Activated CD4-positive, alpha-beta T cell treated with anti-CD3 and anti-CD28 coated beads, Interleukin-2, amount 50 U/mL, for 4 hours (primary cell): ENCODE measurements around the gene EXT2.

ENCODE experiments used
- DNase-seq, 2 experiments: peaks; one replicate each; pipeline ENCODE4 v3.0.0-alpha.2; 2020

The EXT2 gene

GRCh38 chr11:44136176-44136945 lies 40.9 kb downstream of the EXT2 start:
- no peak for DNase-seq

GRCh38 chr11:44137057-44137456 lies 41.6 kb downstream of the EXT2 start:
- DNase-seq, result no peak

- DNase-seq, result no peak
Observed at GRCh38 chr11:44138286-44138685, 42.8 kb downstream of the EXT2 start.

- DNase-seq, result no peak
Observed at GRCh38 chr11:44138980-44139379, 43.5 kb downstream of the EXT2 start.

GRCh38 chr11:44139565-44140330 lies 44.3 kb downstream of the EXT2 start:
- DNase-seq, result no peak

- DNase-seq, result no peak
Observed at GRCh38 chr11:44140372-44140771, 44.9 kb downstream of the EXT2 start.

GRCh38 chr11:44140805-44141204 lies 45.3 kb downstream of the EXT2 start:
- no peak for DNase-seq

GRCh38 chr11:44143987-44144909 lies 48.8 kb downstream of the EXT2 start:
- DNase-seq, result no peak

- no peak for DNase-seq
Observed at GRCh38 chr11:44145011-44145775, 49.7 kb downstream of the EXT2 start.

GRCh38 chr11:44146931-44147330 lies 51.5 kb downstream of the EXT2 start:
- DNase-seq, result no peak

GRCh38 chr11:44147751-44148150 lies 52.3 kb downstream of the EXT2 start:
- DNase-seq, result no peak

GRCh38 chr11:44149651-44150050 lies 54.2 kb downstream of the EXT2 start:
- DNase-seq, result no peak

- no peak for DNase-seq
Observed at GRCh38 chr11:44150401-44150800, 54.9 kb downstream of the EXT2 start.

- no peak for DNase-seq
Observed at GRCh38 chr11:44157019-44157418, 61.5 kb downstream of the EXT2 start.

GRCh38 chr11:44158384-44158783 lies 62.9 kb downstream of the EXT2 start:
- no peak for DNase-seq

GRCh38 chr11:44159848-44160721 lies 64.6 kb downstream of the EXT2 start:
- DNase-seq, result no peak

GRCh38 chr11:44162004-44162403 lies 66.5 kb downstream of the EXT2 start:
- no peak for DNase-seq

- DNase-seq, result no peak
Observed at GRCh38 chr11:44162662-44163061, 67.2 kb downstream of the EXT2 start.

- DNase-seq, result no peak
Observed at GRCh38 chr11:44165432-44165831, 70.0 kb downstream of the EXT2 start.

- no peak for DNase-seq
Observed at GRCh38 chr11:44167046-44167445, 71.6 kb downstream of the EXT2 start.

GRCh38 chr11:44171518-44171917 lies 76.0 kb downstream of the EXT2 start:
- no peak for DNase-seq
